SU-DHL-6 (cell line): Measurements from ENCODE around the gene DHX29.

Experiments
- H2AFZ ChIP-seq: fragments of 200-600 bp; sonication (generic); 2 replicates; pipeline ENCODE4 v1.6.1; 2014; ENCODE audit warnings: low read depth, mild to moderate bottlenecking, moderate library complexity, mixed read lengths, antibody characterized with exemption, low read length; ENCODE audit not compliant: severe bottlenecking
- H3F3A ChIP-seq: fragments of 200-600 bp; shearing (Covaris generic); 2 replicates; pipeline ENCODE4 v1.6.0; 2016; ENCODE audit warnings: antibody characterized with exemption, mild to moderate bottlenecking; ENCODE audit not compliant: insufficient read depth
- H3K27ac ChIP-seq: fragments of 200-600 bp; sonication (generic); 2 replicates; pipeline ENCODE4 v1.5.1; 2016; ENCODE audit warnings: low read depth, mild to moderate bottlenecking, low read length, moderate library complexity, mixed read lengths
- H3K27me3 ChIP-seq: fragments of 200-600 bp; sonication (generic), shearing (Covaris generic); 2 replicates; pipeline ENCODE4 v1.6.0; 2014; ENCODE audit warnings: mild to moderate bottlenecking, low read length
- H3K36me3 ChIP-seq: fragments of 200-600 bp; sonication (generic); 2 replicates; pipeline ENCODE4 v1.6.1; 2014; ENCODE audit warnings: mild to moderate bottlenecking, low read length, mixed read lengths
- H3K4me2 ChIP-seq: fragments of 300-600, 200-600 bp; shearing (Covaris generic), sonication (generic); 2 replicates; pipeline ENCODE4 v1.6.0; 2014; ENCODE audit warnings: low read length, low read depth, mild to moderate bottlenecking; ENCODE audit not compliant: poor library complexity, severe bottlenecking
- H3K4me3 ChIP-seq: fragments of 200-600 bp; sonication (generic); 2 replicates; pipeline ENCODE4 v1.5.1; 2014; ENCODE audit warnings: antibody characterized with exemption, low read length, mild to moderate bottlenecking, mixed read lengths; ENCODE audit not compliant: insufficient read depth, poor library complexity, severe bottlenecking
- H3K79me2 ChIP-seq: fragments of 200-600 bp; sonication (generic); 2 replicates; pipeline ENCODE4 v1.6.1; 2014; ENCODE audit warnings: mild to moderate bottlenecking, low read length, moderate library complexity; ENCODE audit not compliant: insufficient read depth
- H3K9ac ChIP-seq: fragments of 200-600 bp; sonication (generic); 2 replicates; pipeline ENCODE4 v1.7.0; 2014; ENCODE audit warnings: mild to moderate bottlenecking, low read length
- H3K9me2 ChIP-seq: fragments of 200-600 bp; sonication (generic); replicated peaks from 2 replicates; pipeline ENCODE4 v1.6.1; 2014; ENCODE audit warnings: low read length; ENCODE audit not compliant: insufficient read depth
- H3K9me3 ChIP-seq: fragments of 200-600 bp; sonication (generic); 2 replicates; pipeline ENCODE4 v1.6.1; 2014; ENCODE audit warnings: low read length, mixed read lengths; ENCODE audit not compliant: insufficient read depth
- H4K20me1 ChIP-seq: fragments of 200-600 bp; sonication (generic); 2 replicates; pipeline ENCODE4 v1.6.1; 2014; ENCODE audit warnings: low read depth, mild to moderate bottlenecking, antibody characterized with exemption, low read length, moderate library complexity, mixed read lengths
- CTCF ChIP-seq: fragments of 200-600 bp; sonication (generic); IDR thresholded peaks from one replicate; pipeline ENCODE4 v1.5.1; 2017; ENCODE audit warnings: antibody characterized with exemption, mild to moderate bottlenecking, low read length, moderate library complexity; ENCODE audit not compliant: insufficient read depth, poor library complexity, severe bottlenecking
- EZH2phosphoT487 ChIP-seq: fragments of 200-600 bp; sonication (generic), shearing (Covaris generic); conservative IDR thresholded peaks from 2 replicates; pipeline ENCODE4 v1.6.1; 2018; ENCODE audit warnings: mild to moderate bottlenecking, antibody characterized with exemption, low read length, moderate library complexity, mixed read lengths

The DHX29 gene

GRCh38 chr5:55294935-55295334, 12.6 kb downstream of the DHX29 start:
- peaks cover 47% of the 10 kb centered on the region for H3K36me3 ChIP-seq
- H3F3A ChIP-seq = no peaks in the 10 kb centered on the region
- no peaks in the 10 kb centered on the region for H3K27me3 ChIP-seq
- H4K20me1 ChIP-seq = no peaks in the 10 kb centered on the region
- no peaks in the 10 kb centered on the region for H3K9me2 ChIP-seq
- H3K4me3 ChIP-seq = no peak overlapping the region
- peaks cover 10% of the 10 kb centered on the region; the same call in 1 of the 2 replicates for H3K79me2 ChIP-seq
- no peak overlapping the region for H3K27ac ChIP-seq
- no peaks in the 10 kb centered on the region for H3K9me3 ChIP-seq
- H2AFZ ChIP-seq = no peak overlapping the region
- no peak for TF ChIP-seq CTCF
- TF ChIP-seq EZH2phosphoT487 = no peak
- no peak overlapping the region for H3K4me2 ChIP-seq
- H3K9ac ChIP-seq = no peak overlapping the region

DNA sequence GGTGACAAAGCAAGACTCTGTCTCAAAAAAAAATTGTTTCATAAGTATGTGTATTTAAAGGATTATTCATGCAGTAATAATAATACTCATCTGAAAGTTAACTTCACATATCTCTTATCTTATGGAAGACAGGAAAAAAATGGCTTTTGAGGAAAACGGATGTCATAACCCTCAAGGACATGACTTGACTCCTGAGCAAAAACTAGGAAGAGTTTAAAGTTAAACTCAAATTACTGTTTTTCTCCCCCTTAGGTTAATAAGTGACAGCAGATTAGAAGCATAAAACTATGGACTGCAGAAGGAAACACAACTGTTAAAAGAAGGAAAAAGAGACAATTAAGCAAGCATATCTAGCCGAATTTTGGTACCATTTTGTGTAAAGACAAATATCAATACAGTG, 16.5 kb downstream of the DHX29 start:
- Histone ChIP-seq H3K4me3 (no peak overlapping the region), H3K9me3 (no peaks in the 10 kb centered on the region), H3K79me2 (no peaks in the 10 kb centered on the region), H3K9me2 (no peaks in the 10 kb centered on the region), H2AFZ (no peak overlapping the region), H3F3A (peaks cover 3% of the 10 kb centered on the region; the same call in 1 of the 2 replicates), H3K4me2 (no peak overlapping the region), H3K9ac (no peak overlapping the region), H3K36me3 (peaks cover 50% of the 10 kb centered on the region), H3K27ac (no peak overlapping the region), H4K20me1 (no peaks in the 10 kb centered on the region), H3K27me3 (no peaks in the 10 kb centered on the region)
- TF ChIP-seq CTCF (no peak), EZH2phosphoT487 (no peak)

DNA sequence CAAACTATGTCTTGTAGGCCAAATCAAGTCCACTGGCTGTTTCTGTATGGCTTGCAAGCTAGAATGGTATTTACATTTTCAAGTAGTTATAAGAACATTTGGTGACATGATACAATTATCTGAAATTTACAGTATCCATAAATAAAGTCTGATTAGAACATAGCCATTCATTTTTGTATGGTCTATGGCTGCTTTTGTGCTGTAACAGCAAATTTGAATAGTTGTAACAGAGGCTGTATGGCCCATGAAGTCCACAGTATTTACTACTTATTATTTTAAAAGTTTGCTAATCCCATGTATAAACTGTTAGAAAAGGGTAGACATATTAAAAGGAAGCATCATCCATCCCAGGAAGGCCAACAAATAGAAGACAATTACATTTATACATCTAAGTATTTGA, 17.7 kb downstream of the DHX29 start:
- Histone ChIP-seq H3K4me2 (no peak overlapping the region), H2AFZ (no peak overlapping the region), H3K36me3 (peaks cover 49% of the 10 kb centered on the region), H3K79me2 (no peaks in the 10 kb centered on the region), H3F3A (peaks cover 3% of the 10 kb centered on the region; the same call in 1 of the 2 replicates), H3K9me3 (no peaks in the 10 kb centered on the region), H3K4me3 (no peak overlapping the region), H3K9me2 (no peaks in the 10 kb centered on the region), H3K9ac (no peak overlapping the region), H3K27ac (no peak overlapping the region), H4K20me1 (no peaks in the 10 kb centered on the region), H3K27me3 (no peaks in the 10 kb centered on the region)
- TF ChIP-seq EZH2phosphoT487 = no peak
- no peak for TF ChIP-seq CTCF
